Activated CD8-positive, alpha-beta T cell treated with anti-CD3 and anti-CD28 coated beads, Interleukin-2, amount 10 ng/mL, durations not matched to agents 7 days and 5 days (primary cell): Measurements from ENCODE around the gene NMRK2. TPM values are rescaled to one million over a fixed set of nuclear protein-coding genes. Genes with fewer than 3 reads are reported as not detected.
A peak's percentile ranks its signal among the peaks of the same experiment; 100 is the strongest.
"Not testable (repeated sequence)": the region's sequence is repeated elsewhere in the genome, so short reads cannot be mapped to it uniquely, and the experiment has no call there.

Experiments used
- ATAC-seq: fragments of 150-1000 bp; cut with Tn5 transposase; one replicate; pipeline ENCODE4 v1.10.0; 2021; ENCODE audit warnings: moderate library complexity
- CTCF ChIA-PET: fragments of 350-600 bp; sonication (Branson Sonifier 250); formaldehyde crosslinking; loops from one replicate; lab custom pipeline; 2021; ENCODE audit warnings: antibody characterized with exemption; lab: Charles Lee
- POLR2A ChIA-PET: fragments of 350-600 bp; sonication (Branson Sonifier 250); formaldehyde crosslinking; loops from one replicate; lab custom pipeline; 2021; ENCODE audit warnings: antibody characterized with exemption; lab: Charles Lee
- DNase-seq: peaks from one replicate; pipeline ENCODE4 v3.0.0-alpha.2; 2020
- H3K27ac Mint-ChIP-seq: one replicate; pipeline ENCODE4 v1.8.0; 2021; ENCODE audit warnings: mild to moderate bottlenecking, mixed read lengths
- H3K27me3 Mint-ChIP-seq: one replicate; pipeline ENCODE4 v1.8.0; 2021; ENCODE audit warnings: low read depth, mixed read lengths
- H3K36me3 Mint-ChIP-seq: one replicate; pipeline ENCODE4 v1.8.0; 2021; ENCODE audit warnings: low read depth, mixed read lengths
- H3K4me1 Mint-ChIP-seq: one replicate; pipeline ENCODE4 v1.8.0; 2021; ENCODE audit warnings: low read depth, mixed read lengths
- H3K4me3 Mint-ChIP-seq: one replicate; pipeline ENCODE4 v1.8.0; 2021; ENCODE audit warnings: mild to moderate bottlenecking, mixed read lengths
- H3K9me3 Mint-ChIP-seq: one replicate; pipeline ENCODE4 v1.8.0; 2022; ENCODE audit warnings: mixed read lengths; ENCODE audit not compliant: insufficient read depth
- total RNA-seq, 2 experiments: library from RNA; stranded (reverse); gene quantifications; one replicate each; pipeline ENCODE4 v1.2.3, GENCODE V29; 2021

Gene NMRK2
- total RNA-seq, 2 experiments from 2014 or later, result not detected

GRCh38 chr19:3955688-3956087 is 22.8 kb downstream of the NMRK2 start:
- Mint-ChIP-seq H3K4me3 (no peak overlapping the region), H3K4me1 (peaks cover 9% of the 10 kb centered on the region), H3K36me3 (peaks cover 5% of the 10 kb centered on the region), H3K9me3 (no peaks in the 10 kb centered on the region), H3K27me3 (no peaks in the 10 kb centered on the region), H3K27ac (no peak overlapping the region)
- ChIA-PET POLR2A (no interaction called here), CTCF (no interaction called here)
- ATAC-seq (no peak), DNase-seq (no peak)

GRCh38 chr19:3958836-3959765 is 26.2 kb downstream of the NMRK2 start:
- no peak overlapping the region for H3K27ac Mint-ChIP-seq
- H3K36me3 Mint-ChIP-seq, result peaks cover 13% of the 10 kb centered on the region
- H3K4me1 Mint-ChIP-seq, result no peaks in the 10 kb centered on the region
- no peak for ATAC-seq
- POLR2A ChIA-PET, result no interaction called here
- no peak overlapping the region for H3K4me3 Mint-ChIP-seq
- no peaks in the 10 kb centered on the region for H3K27me3 Mint-ChIP-seq
- CTCF ChIA-PET, result no interaction called here
- DNase-seq, result no peak
- no peaks in the 10 kb centered on the region for H3K9me3 Mint-ChIP-seq

- no peak for DNase-seq
- POLR2A ChIA-PET, result no interaction called here
- Mint-ChIP-seq H3K27ac (no peak overlapping the region), H3K36me3 (peaks cover 16% of the 10 kb centered on the region), H3K9me3 (no peaks in the 10 kb centered on the region), H3K27me3 (no peaks in the 10 kb centered on the region), H3K4me3 (no peak overlapping the region), H3K4me1 (no peaks in the 10 kb centered on the region)
- ATAC-seq, result no peak
- CTCF ChIA-PET, result no interaction called here
Observed at GRCh38 chr19:3959766-3960131, 26.9 kb downstream of the NMRK2 start.

- ATAC-seq (no peak), DNase-seq (no peak)
- H3K4me3 Mint-ChIP-seq, result no peak overlapping the region
- no peak overlapping the region for H3K27ac Mint-ChIP-seq
- CTCF ChIA-PET, result no interaction called here
- no peaks in the 10 kb centered on the region for H3K9me3 Mint-ChIP-seq
- H3K36me3 Mint-ChIP-seq, result peaks cover 21% of the 10 kb centered on the region
- H3K27me3 Mint-ChIP-seq, result no peaks in the 10 kb centered on the region
- no peaks in the 10 kb centered on the region for H3K4me1 Mint-ChIP-seq
- POLR2A ChIA-PET, result no interaction called here
Observed at GRCh38 chr19:3961007-3961406, 28.1 kb downstream of the NMRK2 start.

- Mint-ChIP-seq H3K4me3 (no peak overlapping the region), H3K4me1 (peaks cover 10% of the 10 kb centered on the region), H3K9me3 (no peaks in the 10 kb centered on the region), H3K36me3 (peaks cover 26% of the 10 kb centered on the region), H3K27ac (no peak overlapping the region), H3K27me3 (no peaks in the 10 kb centered on the region)
- CTCF ChIA-PET, result no interaction called here
- POLR2A ChIA-PET, result interaction anchor here (0.6 to 1.1 kb wide), 2 partner anchors 10 to 21 kb away, joined by 3 read pairs; no protein-coding TSS in a partner anchor
- DNase-seq, result no peak
- ATAC-seq, result no peak
Observed at GRCh38 chr19:3963458-3964255, 30.8 kb downstream of the NMRK2 start.

GRCh38 chr19:3964256-3965194 is 31.7 kb downstream of the NMRK2 start:
- CTCF ChIA-PET, result interaction anchor here (0.6 to 1.2 kb wide), 2 partner anchors 23 to 213 kb away, joined by 3 read pairs; no protein-coding TSS in a partner anchor
- Mint-ChIP-seq H3K27me3 (no peaks in the 10 kb centered on the region), H3K4me1 (peaks cover 17% of the 10 kb centered on the region), H3K9me3 (no peaks in the 10 kb centered on the region), H3K36me3 (peaks cover 32% of the 10 kb centered on the region), H3K4me3 (no peak overlapping the region), H3K27ac (no peak overlapping the region)
- POLR2A ChIA-PET, result no interaction called here
- DNase-seq (no peak), ATAC-seq (no peak)

- Mint-ChIP-seq H3K9me3 (no peaks in the 10 kb centered on the region), H3K27me3 (no peaks in the 10 kb centered on the region), H3K27ac (peak overlapping the region; percentile 57), H3K36me3 (peaks cover 31% of the 10 kb centered on the region), H3K4me3 (no peak overlapping the region), H3K4me1 (peaks cover 33% of the 10 kb centered on the region)
- DNase-seq (no peak), ATAC-seq (no peak)
- CTCF ChIA-PET, result interaction anchor here (1.2 kb wide), 1 partner anchor 22 kb away, joined by 3 read pairs; no protein-coding TSS in a partner anchor
- POLR2A ChIA-PET, result no interaction called here
Observed at GRCh38 chr19:3966051-3967017, 33.5 kb downstream of the NMRK2 start.

GRCh38 chr19:3967983-3968382 is 35.1 kb downstream of the NMRK2 start:
- ATAC-seq, H3K27ac Mint-ChIP-seq, CTCF ChIA-PET, H3K9me3 Mint-ChIP-seq, POLR2A ChIA-PET, H3K27me3 Mint-ChIP-seq, H3K4me3 Mint-ChIP-seq, DNase-seq: not testable (repeated sequence)
- H3K4me1 Mint-ChIP-seq, result peaks cover 35% of the 10 kb centered on the region
- peaks cover 24% of the 10 kb centered on the region for H3K36me3 Mint-ChIP-seq

- no peak for ATAC-seq
- Mint-ChIP-seq H3K9me3 (no peaks in the 10 kb centered on the region), H3K27me3 (no peaks in the 10 kb centered on the region), H3K4me3 (peak overlapping the region; percentile 8), H3K27ac (no peak overlapping the region), H3K36me3 (peaks cover 22% of the 10 kb centered on the region), H3K4me1 (peaks cover 35% of the 10 kb centered on the region)
- ChIA-PET CTCF (no interaction called here), POLR2A (interaction anchor here (1.0 to 1.2 kb wide), 2 partner anchors 13 to 17 kb away, joined by 4 to 7 read pairs; partner anchors contain the start of gene EEF2)
- no peak for DNase-seq
Observed at GRCh38 chr19:3968556-3969434, 35.9 kb downstream of the NMRK2 start.
